ENCODE measurements around the gene RHOD.

Gene RHOD

GRCh38 chr11:67062526-67063373 is 6.1 kb downstream of the RHOD start:
- no peak for DNase-seq

- no peak for DNase-seq
Measured at GRCh38 chr11:67066333-67066709, 9.7 kb downstream of the RHOD start.

- peak; percentile 50 to 58 (median 53) for DNase-seq
Measured at GRCh38 chr11:67071420-67072284, 15.0 kb downstream of the RHOD start.

- no peak for DNase-seq
Measured at GRCh38 chr11:67072295-67072694, 15.6 kb downstream of the RHOD start.

GRCh38 chr11:67073908-67074307 is 17.3 kb downstream of the RHOD start:
- DNase-seq: no peak

- DNase-seq: no peak
Measured at GRCh38 chr11:67076202-67076601, 19.6 kb downstream of the RHOD start.

- DNase-seq: no peak
Measured at GRCh38 chr11:67079065-67079705, 22.5 kb downstream of the RHOD start.

GRCh38 chr11:67082071-67082791 is 25.6 kb downstream of the RHOD start:
- no peak for DNase-seq

- no peak for DNase-seq
Measured at GRCh38 chr11:67083786-67084366, 27.2 kb downstream of the RHOD start.

GRCh38 chr11:67085617-67086016 is 29.0 kb downstream of the RHOD start:
- no peak for DNase-seq

GRCh38 chr11:67090717-67091116 is 34.1 kb downstream of the RHOD start:
- DNase-seq: no peak

- DNase-seq: no peak
Measured at GRCh38 chr11:67095214-67095507, 38.5 kb downstream of the RHOD start.

GRCh38 chr11:67098799-67099429 is 42.3 kb downstream of the RHOD start:
- no peak for DNase-seq

GRCh38 chr11:67099831-67100324 is 43.2 kb downstream of the RHOD start:
- no peak for DNase-seq

- DNase-seq: no peak
Measured at GRCh38 chr11:67102664-67103063, 46.0 kb downstream of the RHOD start.

- DNase-seq: no peak
Measured at GRCh38 chr11:67105964-67106363, 49.3 kb downstream of the RHOD start.

GRCh38 chr11:67111261-67111660 is 54.6 kb downstream of the RHOD start:
- DNase-seq: no peak

- DNase-seq: no peak
Measured at GRCh38 chr11:67113231-67113721, 56.6 kb downstream of the RHOD start.

- no peak for DNase-seq
Measured at GRCh38 chr11:67114275-67114896, 57.7 kb downstream of the RHOD start.

GRCh38 chr11:67116758-67117105 is 60.1 kb downstream of the RHOD start:
- no peak for DNase-seq

- no peak for DNase-seq
Measured at GRCh38 chr11:67117176-67117575, 60.5 kb downstream of the RHOD start.

All from activated CD4-positive, CD25-positive, alpha-beta regulatory T cell (primary cell).